GM12874 (cell line): ENCODE results near the gene MRPS34.

Source experiments
- TF ChIP-seq, protein P1 (sequence below): IDR thresholded peaks from 2 replicates; pipeline ENCODE4 v1.5.1; 2011; ENCODE audit warnings: low read depth, mild to moderate bottlenecking, control low read depth, low read length, moderate library complexity; ENCODE audit not compliant: insufficient read depth

Gene MRPS34

DNA sequence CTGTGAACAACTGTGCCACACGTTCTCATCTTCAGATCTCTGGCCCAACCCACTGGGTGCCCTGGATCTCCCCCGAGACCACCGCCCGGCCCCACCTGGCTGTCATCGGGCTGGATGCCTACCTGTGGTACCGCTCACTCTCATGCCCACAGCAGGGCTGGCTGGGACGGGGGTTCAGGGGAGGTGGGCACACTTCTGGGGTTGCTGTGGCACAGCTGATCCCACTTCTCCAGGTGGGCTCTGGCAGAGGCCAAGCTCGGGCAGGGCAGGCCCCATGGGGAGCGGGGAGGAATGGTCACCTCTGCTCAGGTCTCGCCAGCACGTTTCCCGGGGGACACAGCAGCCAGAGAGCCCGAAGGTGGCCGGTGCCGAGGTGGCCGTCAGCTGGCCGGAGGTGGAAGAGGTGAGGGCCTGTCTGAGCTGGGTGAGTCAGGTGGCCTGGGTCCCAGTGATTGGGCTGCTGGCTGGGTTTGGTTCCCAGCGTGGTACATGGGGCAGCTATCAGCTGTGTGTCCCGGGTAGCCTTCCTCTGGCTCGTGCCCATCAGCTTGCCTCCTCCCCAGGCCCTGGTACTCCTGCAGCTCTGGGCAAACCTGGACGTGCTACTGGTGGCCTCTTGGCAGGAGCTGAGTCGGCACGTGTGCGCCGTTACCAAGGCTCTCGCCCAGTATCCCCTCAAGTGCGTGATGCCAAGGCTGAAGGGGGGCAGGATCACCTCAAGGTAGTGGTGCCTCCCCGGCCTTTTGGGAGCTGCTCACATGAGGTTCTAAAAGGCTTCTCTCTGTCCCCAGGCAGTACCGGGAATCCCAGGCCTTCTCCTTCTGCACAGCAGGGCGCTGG lies 2.3 kb upstream of the MRPS34 start:
- TF ChIP-seq, protein P1, sequence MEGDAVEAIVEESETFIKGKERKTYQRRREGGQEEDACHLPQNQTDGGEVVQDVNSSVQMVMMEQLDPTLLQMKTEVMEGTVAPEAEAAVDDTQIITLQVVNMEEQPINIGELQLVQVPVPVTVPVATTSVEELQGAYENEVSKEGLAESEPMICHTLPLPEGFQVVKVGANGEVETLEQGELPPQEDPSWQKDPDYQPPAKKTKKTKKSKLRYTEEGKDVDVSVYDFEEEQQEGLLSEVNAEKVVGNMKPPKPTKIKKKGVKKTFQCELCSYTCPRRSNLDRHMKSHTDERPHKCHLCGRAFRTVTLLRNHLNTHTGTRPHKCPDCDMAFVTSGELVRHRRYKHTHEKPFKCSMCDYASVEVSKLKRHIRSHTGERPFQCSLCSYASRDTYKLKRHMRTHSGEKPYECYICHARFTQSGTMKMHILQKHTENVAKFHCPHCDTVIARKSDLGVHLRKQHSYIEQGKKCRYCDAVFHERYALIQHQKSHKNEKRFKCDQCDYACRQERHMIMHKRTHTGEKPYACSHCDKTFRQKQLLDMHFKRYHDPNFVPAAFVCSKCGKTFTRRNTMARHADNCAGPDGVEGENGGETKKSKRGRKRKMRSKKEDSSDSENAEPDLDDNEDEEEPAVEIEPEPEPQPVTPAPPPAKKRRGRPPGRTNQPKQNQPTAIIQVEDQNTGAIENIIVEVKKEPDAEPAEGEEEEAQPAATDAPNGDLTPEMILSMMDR, result no peak

DNA sequence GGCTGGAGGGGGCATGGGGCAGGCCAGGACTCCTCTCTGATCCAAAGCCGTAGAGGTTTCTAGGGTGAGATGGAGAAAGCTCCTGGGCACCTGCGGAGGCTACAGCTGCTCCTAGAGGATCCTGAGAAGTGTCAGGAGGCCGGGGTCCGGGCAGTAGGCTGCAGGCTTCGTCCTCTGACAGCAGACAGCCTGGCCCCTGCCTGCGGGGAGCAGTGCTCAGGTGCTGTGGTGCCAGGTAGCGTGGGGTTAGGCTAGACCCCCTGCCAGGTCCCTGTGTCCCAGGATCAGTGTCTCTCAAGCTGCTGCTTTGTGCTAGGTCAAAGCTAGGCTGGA lies 1.5 kb upstream of the MRPS34 start:
- TF ChIP-seq, protein P1, result no peak

DNA sequence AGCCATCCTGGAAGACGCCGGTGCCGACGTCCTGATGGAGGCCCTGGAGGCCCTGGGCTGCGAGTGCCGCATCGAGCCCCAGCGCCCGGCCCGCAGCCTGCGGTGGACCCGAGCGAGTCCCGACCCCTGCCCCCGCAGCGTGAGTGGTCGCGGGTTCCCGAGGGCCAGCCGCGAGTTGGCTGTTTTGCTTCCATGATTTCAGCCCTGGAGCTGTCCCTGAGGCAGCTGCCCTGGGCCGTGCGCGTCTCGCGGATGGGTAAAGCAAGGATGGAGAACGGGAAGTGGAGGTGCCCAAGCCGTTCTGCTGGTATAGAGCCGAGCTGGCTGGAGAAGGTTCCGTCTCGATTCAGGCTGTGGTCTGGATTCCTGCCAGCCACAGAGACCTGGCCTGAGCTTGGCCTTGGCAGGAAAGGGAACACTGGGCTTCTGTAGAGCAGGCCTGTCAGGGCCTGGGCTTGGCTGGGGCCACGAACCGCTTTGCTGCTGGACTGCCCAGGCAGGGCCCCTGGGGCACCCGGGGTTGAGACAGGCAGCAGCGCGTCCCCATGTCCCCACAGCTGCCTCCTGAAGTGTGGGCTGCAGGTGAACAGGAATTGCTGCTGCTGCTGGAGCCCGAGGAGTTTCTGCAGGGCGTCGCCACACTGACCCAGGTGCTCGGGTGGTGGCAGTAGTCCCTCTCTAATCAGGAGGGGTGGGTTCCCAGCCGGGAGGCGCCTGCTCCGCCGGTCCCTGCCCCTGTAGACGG lies 941 bp upstream of the MRPS34 start:
- TF ChIP-seq, protein P1, result no peak

DNA sequence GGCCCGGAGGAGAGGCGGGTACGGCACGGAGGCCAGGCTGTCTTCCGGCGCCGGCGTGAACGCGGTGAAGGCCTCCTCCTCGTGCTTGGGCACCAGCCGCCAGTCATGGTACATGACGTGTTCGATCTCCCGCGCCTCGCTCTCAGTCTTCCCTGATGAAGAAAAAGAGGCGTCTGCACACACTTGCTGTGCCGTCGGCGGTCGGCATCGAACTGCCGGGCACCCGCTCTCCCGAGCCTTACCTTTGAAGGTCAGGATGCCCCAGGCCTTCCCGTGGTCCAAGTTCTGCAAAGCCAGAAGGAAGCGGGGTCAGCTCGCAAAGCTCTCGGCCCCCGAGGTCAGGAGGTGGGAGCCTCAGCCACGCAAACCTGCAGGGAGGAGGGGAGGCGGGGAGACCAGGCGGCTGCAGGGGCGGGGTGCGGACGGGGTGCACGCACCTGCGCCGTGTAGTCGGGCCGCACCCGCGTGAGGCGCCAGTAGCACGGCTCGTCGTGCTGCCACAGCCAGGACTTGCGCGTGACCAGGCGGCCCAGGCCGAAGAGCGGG lies 499 bp downstream of the MRPS34 start, which contains the start of gene EME2:
Gene EME2 (plus strand): TSS at position 449 of the 546 bp plus-strand sequence. CDS start 418 bp downstream, outside the sequence.
- TF ChIP-seq, protein P1, result no peak

DNA sequence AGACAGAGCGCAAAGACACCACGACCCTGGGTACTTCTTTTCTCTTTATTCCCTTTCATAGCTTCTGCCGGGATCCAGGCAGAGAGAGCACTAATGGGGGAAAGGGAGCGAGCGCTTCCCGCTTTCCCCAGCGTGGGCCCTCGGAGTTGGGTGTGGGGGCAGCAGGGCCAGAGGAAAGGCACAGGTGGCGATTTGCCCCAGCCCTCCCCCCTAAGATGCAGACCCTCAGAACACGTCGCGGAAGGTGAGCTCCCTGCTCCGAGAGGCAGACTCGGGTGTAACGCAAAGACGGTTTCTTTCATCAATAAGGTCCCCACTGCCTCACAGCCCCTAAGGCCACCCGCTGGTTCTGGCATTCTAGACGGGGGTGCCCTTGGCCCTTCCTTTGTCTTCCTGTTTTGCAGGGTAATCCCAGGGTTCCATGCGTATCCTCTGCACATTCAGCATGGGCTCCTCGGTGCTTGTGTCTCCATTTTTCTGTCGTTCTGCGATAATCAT lies 1.0 kb downstream of the MRPS34 start:
- TF ChIP-seq, protein P1, result no peak

DNA sequence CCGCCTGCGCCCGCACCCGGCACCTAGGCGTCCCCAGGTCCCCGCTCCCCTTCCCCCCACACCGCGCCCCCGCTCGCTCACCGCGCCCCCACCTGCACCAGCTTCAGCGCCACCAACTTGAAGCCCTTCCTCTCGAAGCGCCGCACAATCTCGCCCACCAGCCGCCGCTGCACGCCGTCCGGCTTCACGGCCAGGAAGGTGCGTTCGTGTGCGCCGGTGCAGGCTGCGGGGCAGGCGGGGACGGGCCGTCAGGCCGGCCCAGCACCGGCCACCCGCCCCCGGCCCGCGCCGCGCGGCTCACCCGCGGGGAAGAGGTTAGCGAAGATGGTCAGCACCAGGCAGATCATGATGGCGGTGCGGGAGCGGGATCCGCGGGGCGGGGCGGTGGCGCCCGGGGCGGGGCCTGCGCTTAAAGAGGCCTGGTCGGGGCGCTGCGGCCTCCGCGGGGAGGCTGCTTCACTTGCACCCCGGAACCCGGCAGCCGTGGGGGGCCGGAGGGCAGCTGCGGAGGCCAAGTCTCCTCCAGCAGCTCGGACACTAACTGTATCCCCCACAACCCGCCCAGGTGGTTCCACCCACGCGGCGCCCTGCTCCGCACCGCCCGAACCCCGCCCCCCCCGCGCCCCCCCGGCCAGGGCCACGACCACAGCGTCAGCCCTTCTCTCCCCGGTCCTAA lies 1.6 kb downstream of the MRPS34 start, which contains the start of gene NME3:
Gene NME3 (minus strand): TSS at position 356 of the 676 bp plus-strand sequence. CDS start 9 bp downstream, at position 347.
- TF ChIP-seq, protein P1, result no peak
